ENCODE data around the gene SH2D1B.

The SH2D1B gene

GRCh38 chr1:162380061-162380846 is 31.7 kb downstream of the SH2D1B start:
- H3K4me3 ChIP-seq (ENCODE audit: low read depth, low read length), result no peak overlapping the region
- no peak for TF ChIP-seq CTCF (IDR thresholded peaks at IDR 0.05; ENCODE audit: low read depth, low read length)

- TF ChIP-seq CTCF (IDR thresholded peaks at IDR 0.05; ENCODE audit: low read depth, low read length), result no peak
- H3K4me3 ChIP-seq (ENCODE audit: low read depth, low read length), result no peak within 1 kb of the TSS
Observed at GRCh38 chr1:162376691-162377090, 35.2 kb downstream of the SH2D1B start, which contains the start of gene SPATA46. Gene SPATA46, minus strand, starts transcription at chr1:162376854. Its CDS starts 64 bp downstream, at chr1:162376790.

GRCh38 chr1:162375463-162375862 is 36.5 kb downstream of the SH2D1B start:
- TF ChIP-seq CTCF (IDR thresholded peaks at IDR 0.05; ENCODE audit: low read depth, low read length), result no peak
- H3K4me3 ChIP-seq (ENCODE audit: low read depth, low read length), result no peak overlapping the region

GRCh38 chr1:162374406-162374805 is 37.5 kb downstream of the SH2D1B start:
- no peak for TF ChIP-seq CTCF (IDR thresholded peaks at IDR 0.05; ENCODE audit: low read depth, low read length)
- H3K4me3 ChIP-seq (ENCODE audit: low read depth, low read length), result no peak overlapping the region

- H3K4me3 ChIP-seq (ENCODE audit: low read depth, low read length), result no peak overlapping the region
- no peak for TF ChIP-seq CTCF (IDR thresholded peaks at IDR 0.05; ENCODE audit: low read depth, low read length)
Observed at GRCh38 chr1:162373541-162374260, 38.2 kb downstream of the SH2D1B start.

GRCh38 chr1:162373072-162373427 is 38.9 kb downstream of the SH2D1B start:
- H3K4me3 ChIP-seq (ENCODE audit: low read depth, low read length), result no peak overlapping the region
- no peak for TF ChIP-seq CTCF (IDR thresholded peaks at IDR 0.05; ENCODE audit: low read depth, low read length)

Measured in WI38 (cell line).